22Rv1 (cell line): ENCODE data around the gene TTC21A.

Experiments used
- ZFX ChIP-seq: fragments of 450-650 bp; IDR thresholded peaks from 2 replicates; pipeline ENCODE4 v1.6.1; 2017; ENCODE audit warnings: antibody characterized with exemption, borderline replicate concordance
- TF ChIP-seq, protein P1 (sequence below): fragments of 450-650 bp; IDR thresholded peaks from 2 replicates; pipeline ENCODE4 v1.5.1; 2017; ENCODE audit warnings: mild to moderate bottlenecking

DNA sequence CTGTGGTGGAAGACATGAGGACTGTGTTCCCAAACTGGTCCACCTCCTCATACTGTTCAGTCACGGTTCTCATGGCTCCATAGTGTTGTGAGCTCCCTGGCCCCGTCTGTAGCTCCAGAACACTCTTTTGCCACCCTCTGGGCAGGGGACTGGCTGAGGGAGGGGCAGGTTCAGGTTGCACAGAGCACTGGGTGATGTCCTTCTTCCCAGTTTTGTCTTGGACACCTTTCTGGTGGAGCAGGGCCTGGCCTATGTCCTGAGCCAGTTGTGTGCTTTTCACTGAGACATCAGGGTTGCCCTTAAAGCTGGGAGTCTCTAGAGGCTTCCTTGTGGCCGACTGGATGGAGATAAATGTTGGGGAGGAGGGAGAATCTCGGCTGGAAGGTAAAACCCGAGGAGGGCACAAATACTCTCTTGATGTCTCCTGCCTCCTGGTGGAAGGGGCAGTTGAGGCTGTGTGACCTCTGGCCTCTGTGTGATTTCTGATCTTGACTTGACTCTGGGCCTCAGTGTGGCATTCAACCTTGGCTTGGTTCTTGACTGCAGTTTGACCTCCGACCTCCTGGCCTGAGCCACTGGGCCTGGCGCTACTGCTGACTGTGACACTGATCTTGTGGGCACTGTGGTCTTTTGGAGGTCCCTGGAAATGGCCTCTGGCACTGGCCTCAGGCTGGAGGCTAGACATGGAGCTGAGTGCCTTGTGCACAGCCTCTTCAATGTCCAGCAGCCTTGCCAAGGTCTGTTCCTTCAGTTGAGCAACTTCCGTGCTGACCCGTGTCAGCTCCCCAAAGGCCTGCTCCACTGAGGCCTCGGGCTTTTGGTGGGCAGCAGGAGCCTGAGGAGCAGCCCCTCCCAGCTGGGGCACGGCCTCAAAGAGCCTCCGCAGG, 76.8 kb downstream of the TTC21A start:
- TF ChIP-seq, protein P1, sequence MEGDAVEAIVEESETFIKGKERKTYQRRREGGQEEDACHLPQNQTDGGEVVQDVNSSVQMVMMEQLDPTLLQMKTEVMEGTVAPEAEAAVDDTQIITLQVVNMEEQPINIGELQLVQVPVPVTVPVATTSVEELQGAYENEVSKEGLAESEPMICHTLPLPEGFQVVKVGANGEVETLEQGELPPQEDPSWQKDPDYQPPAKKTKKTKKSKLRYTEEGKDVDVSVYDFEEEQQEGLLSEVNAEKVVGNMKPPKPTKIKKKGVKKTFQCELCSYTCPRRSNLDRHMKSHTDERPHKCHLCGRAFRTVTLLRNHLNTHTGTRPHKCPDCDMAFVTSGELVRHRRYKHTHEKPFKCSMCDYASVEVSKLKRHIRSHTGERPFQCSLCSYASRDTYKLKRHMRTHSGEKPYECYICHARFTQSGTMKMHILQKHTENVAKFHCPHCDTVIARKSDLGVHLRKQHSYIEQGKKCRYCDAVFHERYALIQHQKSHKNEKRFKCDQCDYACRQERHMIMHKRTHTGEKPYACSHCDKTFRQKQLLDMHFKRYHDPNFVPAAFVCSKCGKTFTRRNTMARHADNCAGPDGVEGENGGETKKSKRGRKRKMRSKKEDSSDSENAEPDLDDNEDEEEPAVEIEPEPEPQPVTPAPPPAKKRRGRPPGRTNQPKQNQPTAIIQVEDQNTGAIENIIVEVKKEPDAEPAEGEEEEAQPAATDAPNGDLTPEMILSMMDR = no peak
- no peak for TF ChIP-seq ZFX
